K562 (cell line): ENCODE measurements around the gene CSTPP1. TPM values are rescaled to one million over a fixed set of nuclear protein-coding genes. Genes with fewer than 3 reads are reported as not detected.

Experiments used
- ATAC-seq: fragments of 200-7000 bp; cut with Tn5 transposase; 3 replicates; pipeline ENCODE4 v1.9.1; 2020; ENCODE audit warnings: moderate library complexity
- BruUV-seq: library from RNA; stranded (reverse); fragments of 400-500 nt; replicated peaks from 2 replicates; lab custom pipeline; 2021; lab: Mats Ljungman, UMichigan
- CTCF ChIA-PET: fragments of 300-600 bp; formaldehyde crosslinking; extraction: SDS; loops from one replicate; lab custom pipeline; 2021; ENCODE audit warnings: low intra/inter-chr PET ratio; lab: Yijun Ruan, JAX
- POLR2A ChIA-PET: fragments of 300-600, 350-650 bp; sonication (Branson Sonifier 250); formaldehyde crosslinking; extraction: SDS; loops from one replicate; lab custom pipeline; 2021; ENCODE audit warnings: antibody characterized with exemption, inconsistent platforms; lab: Yijun Ruan, JAX
- DNase-seq, 4 experiments: peaks; one replicate each; pipeline versions ENCODE4 v3.0.0 to v3.0.0-alpha.2; 2011 to 2018; ENCODE audit warnings: low spot score in 3 of 4, mixed read lengths in 3 of 4; ENCODE audit errors: extremely low read depth in 1 of 4
- FAIRE-seq: peaks from 2 replicates; lab custom pipeline; 2011; peaks lifted over from hg19 to GRCh38; lab: Jason Lieb, UNC
- H2AFZ ChIP-seq: 2 replicates; pipeline ENCODE4 v1.6.0; 2011; ENCODE audit warnings: low read depth, low read length, control low read depth, inconsistent platforms
- H3K27ac ChIP-seq: fragments of 200-600 bp; 3 replicates; pipeline ENCODE4 v1.8.0; 2011; ENCODE audit warnings: low read depth, mild to moderate bottlenecking, control low read depth, inconsistent platforms, low read length, moderate library complexity, mixed read lengths; ENCODE audit errors: extremely low read depth
- H3K27me3 ChIP-seq, 2 experiments: fragments of 300-600 bp in 1 of 2; 2 replicates in 1 of 2; 3 replicates in 1 of 2; pipeline versions ENCODE4 v1.6.0 to v1.8.0; 2011; ENCODE audit warnings: inconsistent platforms in 2 of 2, low read length in 2 of 2, mild to moderate bottlenecking in 1 of 2, mixed read lengths in 1 of 2, moderate library complexity in 1 of 2; ENCODE audit not compliant: control insufficient read depth in 2 of 2, insufficient read depth in 2 of 2
- H3K36me3 ChIP-seq: fragments of 300-600 bp; 3 replicates; pipeline ENCODE4 v1.8.0; 2011; ENCODE audit warnings: mild to moderate bottlenecking, low read length, inconsistent platforms; ENCODE audit not compliant: control insufficient read depth, insufficient read depth
- H3K4me1 ChIP-seq, 2 experiments: fragments of 200-600 bp in 1 of 2; replicated peaks in 1 of 2; 2 replicates in 1 of 2; 3 replicates in 1 of 2; pipeline versions ENCODE4 v1.5.1 to v1.8.0; 2011; ENCODE audit warnings: inconsistent platforms in 2 of 2, low read length in 2 of 2, mild to moderate bottlenecking in 1 of 2, mixed read lengths in 1 of 2, moderate library complexity in 1 of 2; ENCODE audit not compliant: control insufficient read depth in 2 of 2, insufficient read depth in 2 of 2
- H3K4me2 ChIP-seq: 2 replicates; pipeline ENCODE4 v1.6.1; 2011; ENCODE audit warnings: low read length, control low read depth, inconsistent platforms, mixed read lengths; ENCODE audit not compliant: insufficient read depth
- H3K4me3 ChIP-seq: fragments of 200-600 bp; sonication (generic), shearing (Covaris generic); 2 replicates; pipeline ENCODE4 v1.5.1; 2016; ENCODE audit warnings: control low read depth, inconsistent platforms
- H3K79me2 ChIP-seq: fragments of 200-600 bp; 3 replicates; pipeline ENCODE4 v1.8.0; 2011; ENCODE audit warnings: low read length, inconsistent platforms; ENCODE audit not compliant: control insufficient read depth, insufficient read depth
- H3K9ac ChIP-seq, 2 experiments: 2 replicates each; pipeline versions ENCODE4 v1.6.0 to v1.6.1; 2011; ENCODE audit warnings: low read depth in 2 of 2, low read length in 2 of 2, control low read depth in 1 of 2, inconsistent platforms in 1 of 2, mild to moderate bottlenecking in 1 of 2, mixed read lengths in 1 of 2; ENCODE audit not compliant: insufficient read depth in 1 of 2
- H3K9me1 ChIP-seq: one replicate; pipeline ENCODE4 v1.6.0; 2011; ENCODE audit warnings: inconsistent platforms, mild to moderate bottlenecking, low read length, moderate library complexity; ENCODE audit not compliant: control insufficient read depth, insufficient read depth
- H3K9me3 ChIP-seq: replicated peaks from 2 replicates; pipeline ENCODE4 v1.5.1; 2011; ENCODE audit warnings: low read depth, low read length, inconsistent platforms; ENCODE audit not compliant: control insufficient read depth, insufficient read depth
- H4K20me1 ChIP-seq: replicated peaks from 2 replicates; pipeline ENCODE4 v1.6.1; 2011; ENCODE audit warnings: low read length, inconsistent platforms, mixed read lengths; ENCODE audit not compliant: control insufficient read depth, insufficient read depth
- BRCA1 ChIP-seq, 2 experiments: fragments of 450-650 bp in 1 of 2; sonication (generic) in 1 of 2; formaldehyde crosslinking in 1 of 2; IDR thresholded peaks; 2 replicates each; pipeline versions ENCODE4 v1.5.0 to v1.6.1; 2017 to 2020; ENCODE audit warnings: mild to moderate bottlenecking in 1 of 2, missing genetic modification reagents in 1 of 2
- DPF2 ChIP-seq: fragments of 450-650 bp; IDR thresholded peaks from 2 replicates; pipeline ENCODE4 v1.6.1; 2016
- MLLT1 ChIP-seq, 2 experiments: fragments of 450-650 bp; IDR thresholded peaks; 2 replicates each; pipeline ENCODE4 v1.6.1; 2016
- NR1H2 ChIP-seq: sonication (generic); formaldehyde crosslinking; IDR thresholded peaks from 2 replicates; pipeline ENCODE4 v1.4.0; 2020; ENCODE audit warnings: mild to moderate bottlenecking, missing genetic modification reagents
- PHF21A ChIP-seq: fragments of 450-650 bp; IDR thresholded peaks from 2 replicates; pipeline ENCODE4 v1.6.1; 2017; ENCODE audit warnings: low read depth, borderline replicate concordance
- SMARCB1 ChIP-seq: IDR thresholded peaks from 2 replicates; pipeline ENCODE4 v1.6.1; 2011; ENCODE audit warnings: improper control_type of control experiment, low read depth; ENCODE audit not compliant: insufficient read length
- USF2 ChIP-seq: sonication (generic); formaldehyde crosslinking; IDR thresholded peaks from 2 replicates; pipeline ENCODE4 v1.5.0; 2020; ENCODE audit warnings: missing genetic modification reagents
- ZNF444 ChIP-seq: fragments of 250-450 bp; sonication (Bioruptor Pico); IDR thresholded peaks from 2 replicates; pipeline ENCODE4 v1.4.0; 2020; ENCODE audit warnings: mild to moderate bottlenecking, moderate library complexity
- WGBS: fragments of 100-300 bp; shearing (Covaris generic); methylation state at CpG from one replicate; pipeline ENCODE4 v1.1.6; 2016; ENCODE audit warnings: low coverage, mixed read lengths; ENCODE audit not compliant: insufficient coverage; ENCODE audit errors: missing lambda C conversion rate; 5-methylcytosine and 5-hydroxymethylcytosine counted together
- in situ Hi-C: fragments of 300-500 bp; cut with MboI; formaldehyde crosslinking; loops from 4 replicates; pipeline ENCODE4 v1.15.0; 2018; ENCODE audit warnings: inconsistent platforms, mixed read lengths
- intact Hi-C: fragments of 100-400 bp; cut with micrococcal nuclease; formaldehyde crosslinking; loops from 2 replicates; pipeline ENCODE4 v1.14.2; 2022
- polyA plus RNA-seq, 8 experiments: library from polyadenylated mRNA; depleted of rRNA in 4 of 8; stranded (reverse) in 5 of 8; unstranded in 3 of 8; fragments of >200 nt; fragmentation: Nextera tagmentation in 2 of 8; fragmentation: Illumina TruSeq in 1 of 8; extraction: Ambion mirVana in 2 of 8; extraction: Trizol in 1 of 8; gene quantifications; 2 replicates each; pipeline versions ENCODE4 v1.2.1 to v1.2.3, GENCODE V29; 2011 to 2014; ENCODE audit warnings: inconsistent platforms in 1 of 8, missing spikeins in 1 of 8
- total RNA-seq, 7 experiments: library from RNA; depleted of rRNA in 6 of 7; stranded (reverse); fragments of >200 nt in 6 of 7; fragmentation: Illumina TruSeq in 2 of 7; extraction: Trizol in 2 of 7; gene quantifications; 2 replicates each; pipeline versions ENCODE4 v1.2.1 to v1.2.3, GENCODE V29; 2011 to 2021; ENCODE audit warnings: low replicate concordance in 1 of 7
- TF ChIP-seq, protein P1 (sequence below): fragments of 450-650 bp; IDR thresholded peaks from 2 replicates; pipeline ENCODE4 v1.6.1; 2016
- TF ChIP-seq, protein P2 (sequence below): sonication (generic); formaldehyde crosslinking; IDR thresholded peaks from 2 replicates; pipeline ENCODE4 v1.8.0; 2022; ENCODE audit warnings: mild to moderate bottlenecking, low read depth, missing genetic modification reagents

CSTPP1 gene
- total and polyA plus RNA-seq, 9 of the 15 experiments (the other 6 are each of a cell fraction or from before 2014, with no cell fraction given), result 6.5 to 17.8 (median 9.2) TPM

DNA sequence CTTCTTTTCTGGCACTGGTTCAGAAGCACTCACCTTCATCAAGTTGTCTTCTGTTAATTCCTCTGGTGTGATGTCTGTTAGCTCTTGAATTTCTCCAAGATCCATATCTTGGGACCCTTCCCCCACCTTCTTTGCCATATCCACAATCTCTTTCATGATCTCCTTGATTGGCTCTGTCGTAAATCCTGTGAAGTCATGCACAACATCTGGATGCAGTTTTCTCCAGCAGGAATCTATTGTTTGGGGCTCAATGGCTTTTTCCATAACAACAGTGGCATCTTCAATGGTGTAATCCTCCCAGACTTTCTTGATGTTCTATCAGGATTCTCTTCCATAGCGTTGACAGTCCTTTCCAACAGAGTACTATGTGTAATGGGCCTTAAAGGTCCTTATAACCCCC is 96.9 kb downstream of the CSTPP1 start:
- H3K27ac ChIP-seq, result no peak overlapping the region
- no peaks in the 10 kb centered on the region for H3K9me3 ChIP-seq
- no peaks in the 10 kb centered on the region for H3K27me3 ChIP-seq
- peaks cover 0 to 3% of the 10 kb centered on the region in 2 experiments; a peak in 2 of 5 replicates for H3K4me1 ChIP-seq
- no TSS peak for BruUV-seq
- ATAC-seq, result no peak
- no peak overlapping the region for H3K4me3 ChIP-seq
- intact Hi-C loops (no loop called here), in situ Hi-C loops (no loop called here)
- WGBS, result 28% methylated on average over 2 of the region's 2 CpGs
- no peaks in the 10 kb centered on the region for H3K9me1 ChIP-seq
- H2AFZ ChIP-seq, result no peak overlapping the region
- no peaks in the 10 kb centered on the region for H3K36me3 ChIP-seq
- no peak overlapping the region for H3K4me2 ChIP-seq
- no peaks in the 10 kb centered on the region for H3K79me2 ChIP-seq
- no peak for FAIRE-seq
- ChIA-PET CTCF (no interaction called here), POLR2A (no interaction called here)
- no peak for DNase-seq
- no peaks in the 10 kb centered on the region for H4K20me1 ChIP-seq
- no peak overlapping the region for H3K9ac ChIP-seq
- no peak for TF ChIP-seq SMARCB1
- TF ChIP-seq NR1H2, result no peak
- TF ChIP-seq ZNF444, result no peak
- TF ChIP-seq MLLT1 (IDR thresholded peaks at IDR 0.05), result no peak
- TF ChIP-seq BRCA1 (IDR thresholded peaks at IDR 0.05), result no peak
- TF ChIP-seq BRCA1 (CRISPR knock-in tag; IDR thresholded peaks at IDR 0.05), result no peak
- TF ChIP-seq PHF21A, result no peak
- 0 out of 2 replicates have a peak, but pooled peaks have one; percentile 24 for TF ChIP-seq DPF2
- TF ChIP-seq, protein P1, sequence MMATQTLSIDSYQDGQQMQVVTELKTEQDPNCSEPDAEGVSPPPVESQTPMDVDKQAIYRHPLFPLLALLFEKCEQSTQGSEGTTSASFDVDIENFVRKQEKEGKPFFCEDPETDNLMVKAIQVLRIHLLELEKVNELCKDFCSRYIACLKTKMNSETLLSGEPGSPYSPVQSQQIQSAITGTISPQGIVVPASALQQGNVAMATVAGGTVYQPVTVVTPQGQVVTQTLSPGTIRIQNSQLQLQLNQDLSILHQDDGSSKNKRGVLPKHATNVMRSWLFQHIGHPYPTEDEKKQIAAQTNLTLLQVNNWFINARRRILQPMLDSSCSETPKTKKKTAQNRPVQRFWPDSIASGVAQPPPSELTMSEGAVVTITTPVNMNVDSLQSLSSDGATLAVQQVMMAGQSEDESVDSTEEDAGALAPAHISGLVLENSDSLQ, result 0 out of 2 replicates have a peak, but pooled peaks have one; percentile 6
- TF ChIP-seq, protein P2, sequence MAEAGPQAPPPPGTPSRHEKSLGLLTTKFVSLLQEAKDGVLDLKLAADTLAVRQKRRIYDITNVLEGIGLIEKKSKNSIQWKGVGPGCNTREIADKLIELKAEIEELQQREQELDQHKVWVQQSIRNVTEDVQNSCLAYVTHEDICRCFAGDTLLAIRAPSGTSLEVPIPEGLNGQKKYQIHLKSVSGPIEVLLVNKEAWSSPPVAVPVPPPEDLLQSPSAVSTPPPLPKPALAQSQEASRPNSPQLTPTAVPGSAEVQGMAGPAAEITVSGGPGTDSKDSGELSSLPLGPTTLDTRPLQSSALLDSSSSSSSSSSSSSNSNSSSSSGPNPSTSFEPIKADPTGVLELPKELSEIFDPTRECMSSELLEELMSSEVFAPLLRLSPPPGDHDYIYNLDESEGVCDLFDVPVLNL (CRISPR knock-in tag), result no peak
- TF ChIP-seq USF2 (CRISPR knock-in tag), result no peak
